OCI-M2 (cell line): Measurements from ENCODE around the gene STXBP5.
"Not testable (repeated sequence)": the region's sequence is repeated elsewhere in the genome, so short reads cannot be mapped to it uniquely, and the experiment has no call there.

ENCODE experiments used
- DNase-seq: peaks from one replicate; lab custom pipeline; 2025; ENCODE audit not compliant: unreplicated experiment; lab: John Stamatoyannopoulos, UW

The STXBP5 gene

DNA sequence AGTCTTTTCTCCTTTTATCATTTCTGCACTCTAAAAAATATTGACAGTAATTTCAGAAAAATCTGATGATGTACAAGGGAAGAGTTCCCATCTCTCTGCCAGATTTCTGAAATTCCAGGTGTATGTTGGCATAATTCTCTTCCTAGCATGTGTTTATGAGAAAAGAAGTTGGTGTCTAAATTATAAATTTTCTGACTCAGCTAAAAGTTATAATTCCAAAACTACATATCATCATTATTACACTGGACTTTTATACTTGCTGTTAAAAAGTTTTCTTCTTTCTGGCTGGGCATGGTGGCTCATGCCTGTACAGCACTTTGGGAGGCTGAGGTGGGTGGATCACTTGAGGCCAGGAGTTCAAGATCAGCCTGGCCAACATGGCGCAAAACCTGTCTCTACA is 168.6 kb downstream of the STXBP5 start:
- no peak for DNase-seq

DNA sequence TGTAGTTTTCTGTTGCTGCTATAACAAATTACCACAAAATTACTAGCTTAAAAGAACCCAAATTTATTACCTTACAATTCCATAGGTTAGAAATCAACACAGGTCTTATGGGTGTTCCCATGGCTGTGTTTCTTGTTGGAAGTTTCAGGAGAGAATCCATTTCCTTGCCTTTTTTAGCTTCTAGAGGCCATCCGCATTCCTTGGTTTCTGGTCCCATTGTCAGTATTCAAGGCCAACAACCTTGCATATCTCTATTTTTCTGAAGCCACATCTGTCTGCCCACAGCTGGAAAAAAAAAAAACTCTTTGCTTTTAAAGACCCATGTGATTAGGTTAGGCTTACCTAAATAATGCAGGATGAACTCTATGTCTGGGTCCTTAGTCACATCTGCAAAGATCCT is 174.6 kb downstream of the STXBP5 start:
- no peak for DNase-seq

GRCh38 chr6:147380841-147381240 is 176.6 kb downstream of the STXBP5 start:
- not testable (repeated sequence) for DNase-seq

- no peak for DNase-seq
Observed at GRCh38 chr6:147381712-147382111, 177.5 kb downstream of the STXBP5 start.

DNA sequence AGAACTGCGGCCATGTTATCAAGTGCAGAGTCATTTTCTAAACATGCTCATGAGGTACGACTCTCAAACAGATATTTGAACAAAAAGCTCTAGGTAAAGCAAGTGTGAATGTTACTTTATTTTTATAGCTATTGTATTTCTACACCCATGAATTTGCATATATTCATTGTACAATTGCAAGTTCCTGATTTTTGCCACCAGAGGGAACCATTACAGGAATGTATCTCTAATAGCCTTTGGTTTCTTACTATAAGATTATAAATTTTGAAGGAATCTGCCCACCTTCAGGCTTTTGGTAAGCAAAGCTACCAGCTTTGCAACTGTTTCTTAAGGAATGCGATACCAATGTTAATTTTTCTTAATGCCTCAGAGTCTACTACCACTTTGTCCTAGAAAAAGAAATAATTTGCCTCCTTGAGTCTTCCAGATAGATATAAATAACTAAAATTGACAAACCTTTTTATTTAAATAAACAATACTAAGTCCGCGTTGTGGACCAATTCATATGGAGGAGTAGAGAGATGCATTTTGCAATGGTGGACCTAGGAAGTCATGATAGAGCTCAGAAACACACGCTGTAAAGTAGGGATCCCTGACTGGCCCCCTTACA is 178.8 kb downstream of the STXBP5 start:
- no peak for DNase-seq

GRCh38 chr6:147384029-147384428 is 179.8 kb downstream of the STXBP5 start:
- no peak for DNase-seq

DNA sequence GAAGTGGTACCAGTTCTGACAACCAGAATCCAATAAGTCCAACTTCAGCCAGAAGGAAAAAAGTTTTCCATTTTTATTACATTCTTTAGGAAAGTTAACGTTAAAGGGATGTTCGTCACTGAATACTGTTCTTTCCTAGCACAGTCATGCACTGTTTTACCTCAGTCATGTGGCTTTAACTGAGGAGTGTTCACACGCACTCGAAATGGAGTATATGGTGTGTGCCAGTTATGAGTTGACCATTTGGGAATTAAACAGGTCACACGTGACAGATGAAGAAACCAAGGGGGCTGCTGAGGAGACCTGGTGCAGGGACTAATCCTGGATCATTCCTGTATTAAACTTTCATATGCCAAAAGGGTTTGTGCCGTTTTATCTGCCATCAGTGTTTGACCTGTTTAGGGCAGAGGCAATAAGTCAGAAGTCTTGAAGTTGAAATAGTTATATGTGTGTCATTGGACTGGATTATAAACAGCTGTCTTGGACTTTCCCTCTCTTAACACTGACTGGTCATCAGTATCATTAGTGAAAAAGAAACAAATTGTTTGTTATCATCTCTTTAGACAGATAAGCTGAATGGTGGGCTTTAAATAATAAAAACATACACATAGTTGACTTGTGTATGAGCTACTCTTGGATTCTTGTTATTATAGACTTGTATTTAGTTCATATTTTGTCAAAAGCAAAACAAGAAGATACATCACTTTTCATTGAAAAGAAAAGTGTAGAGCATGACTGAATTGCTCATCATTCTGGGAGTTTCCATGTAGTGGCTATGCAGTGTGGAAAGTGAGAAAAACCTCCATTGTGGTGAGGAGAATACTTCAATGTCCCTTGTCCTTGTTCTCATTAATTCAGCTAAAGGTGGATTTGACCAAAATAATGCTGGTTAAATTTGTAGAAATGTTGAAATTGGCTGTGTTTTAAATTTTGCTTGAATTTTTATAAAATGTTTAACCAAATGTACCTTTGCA is 180.8 kb downstream of the STXBP5 start:
- DNase-seq, result no peak

GRCh38 chr6:147389463-147389862 is 185.2 kb downstream of the STXBP5 start:
- no peak for DNase-seq

DNA sequence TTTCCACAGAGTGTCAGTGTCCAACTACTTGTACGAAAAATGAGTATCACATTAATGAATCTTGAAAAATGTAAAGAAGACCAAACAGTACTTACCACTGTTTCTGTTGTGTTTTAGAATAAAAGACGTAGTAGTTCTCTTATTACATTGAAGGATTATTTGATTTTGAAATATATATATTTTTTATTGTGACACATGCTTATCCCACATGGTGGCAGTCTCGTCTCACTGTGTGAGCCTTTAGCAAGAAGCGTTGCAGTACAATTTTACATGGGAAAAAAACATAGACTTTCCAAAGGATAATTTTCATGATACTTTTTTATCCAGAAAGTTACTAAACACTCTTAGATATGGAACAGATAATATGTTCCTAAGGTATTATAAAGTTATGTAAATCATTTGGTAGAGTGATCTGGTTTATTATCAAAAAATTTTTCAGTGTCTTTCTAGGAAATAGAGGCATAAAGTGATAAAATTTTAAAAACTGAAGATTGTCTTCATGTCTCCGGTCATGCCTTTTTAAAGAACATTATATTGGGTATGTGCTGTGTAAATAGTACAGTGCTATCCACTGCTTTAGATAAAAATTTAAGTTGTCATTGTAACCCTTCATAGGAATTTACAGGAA is 186.8 kb downstream of the STXBP5 start:
- no peak for DNase-seq

GRCh38 chr6:147392917-147393625 is 188.9 kb downstream of the STXBP5 start:
- no peak for DNase-seq

- DNase-seq, result no peak
Observed at GRCh38 chr6:147395158-147395557, 190.9 kb downstream of the STXBP5 start.

DNA sequence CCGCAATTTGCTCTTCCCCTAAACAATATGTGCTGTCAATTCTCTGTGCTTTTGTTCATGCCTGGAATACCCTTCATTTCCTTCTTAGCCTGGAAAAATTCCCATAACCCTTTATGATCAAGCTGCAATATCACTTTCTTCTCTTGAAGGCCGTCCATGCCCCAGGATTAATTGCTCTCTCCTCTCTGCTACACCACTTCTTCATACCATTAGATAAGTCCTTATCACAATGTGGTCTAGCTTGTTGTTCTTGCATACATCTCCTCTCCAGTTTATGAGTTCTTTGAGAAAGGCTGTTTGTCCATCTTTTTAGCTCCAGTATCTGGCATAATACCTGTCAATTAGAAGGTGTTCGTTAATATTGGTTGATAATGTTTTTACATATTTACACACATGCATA is 193.1 kb downstream of the STXBP5 start:
- no peak for DNase-seq

DNA sequence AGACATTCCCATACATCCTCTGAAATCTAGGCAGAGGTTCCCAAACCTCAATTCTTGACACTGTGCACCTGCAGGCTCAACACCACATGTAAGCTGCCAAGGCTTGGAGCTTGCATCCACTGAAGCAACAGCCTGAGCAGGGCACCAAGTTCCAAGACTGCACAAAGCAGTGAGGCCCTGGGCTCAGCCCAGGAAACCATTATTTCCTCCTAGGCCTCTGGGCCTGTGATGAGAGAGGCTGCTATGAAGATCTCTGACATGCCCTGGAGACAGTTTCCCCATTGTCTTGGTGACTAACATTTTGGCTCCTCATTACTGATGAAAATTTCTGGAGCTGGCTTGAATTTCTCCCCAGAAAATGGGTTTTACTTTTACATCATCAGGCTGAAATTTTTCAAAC is 196.8 kb downstream of the STXBP5 start:
- DNase-seq, result no peak

DNA sequence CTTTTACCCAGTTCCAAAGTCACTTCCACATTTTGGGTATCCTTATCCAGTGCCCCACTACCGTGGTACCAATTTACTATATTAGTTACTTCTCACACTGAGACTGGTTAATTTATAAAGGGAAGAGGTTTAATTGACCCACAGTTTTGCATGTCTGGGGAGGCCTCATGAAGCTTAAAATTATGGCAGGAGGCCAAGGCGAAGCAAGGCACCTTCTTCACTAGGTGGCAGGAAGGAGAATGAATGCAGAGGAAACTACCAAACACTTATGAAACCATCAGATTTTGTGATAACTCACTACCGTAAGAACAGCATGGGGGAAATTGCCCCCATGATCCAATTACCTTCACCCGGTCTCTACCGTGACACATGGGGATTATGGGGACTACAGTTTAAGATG is 197.6 kb downstream of the STXBP5 start:
- DNase-seq, result no peak

DNA sequence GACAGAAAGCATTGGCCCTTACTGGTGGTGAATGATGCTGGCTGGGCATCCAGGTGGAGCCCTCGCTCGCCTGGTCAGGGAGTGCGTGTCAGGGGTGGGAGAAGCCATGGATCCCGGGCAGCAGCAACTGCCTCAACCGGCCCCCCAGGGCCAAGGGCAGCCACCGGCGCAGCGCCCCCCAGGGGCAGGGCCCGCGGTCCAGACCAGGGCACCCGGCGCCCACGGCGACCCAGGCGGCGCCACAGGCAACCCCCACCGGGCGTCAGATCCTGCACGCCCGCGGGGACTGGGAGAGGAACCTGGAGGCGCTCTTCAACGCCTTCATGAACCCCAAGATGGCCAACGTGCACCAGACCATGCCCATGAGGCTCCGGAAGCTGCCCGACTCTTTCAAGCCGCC is 202.6 kb downstream of the STXBP5 start:
- DNase-seq, result no peak

DNA sequence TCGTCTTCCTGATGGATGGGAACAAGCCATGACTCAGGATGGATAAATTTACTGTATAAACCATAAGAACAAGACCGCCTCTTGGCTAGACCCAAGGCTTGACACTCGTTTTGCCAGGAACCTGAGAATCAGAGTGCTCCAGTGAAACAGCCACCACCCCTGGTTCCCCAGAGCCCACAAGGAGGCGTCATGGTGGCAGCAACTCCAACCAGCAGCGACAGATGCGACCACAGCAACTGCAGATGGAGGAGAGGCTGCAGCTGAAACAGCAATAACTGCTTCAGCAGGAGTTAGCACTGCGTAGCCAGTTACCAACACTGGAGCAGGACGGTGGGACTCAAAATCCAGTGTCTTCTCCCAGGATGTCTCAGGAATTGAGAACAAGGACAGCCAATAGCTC is 203.4 kb downstream of the STXBP5 start:
- no peak for DNase-seq

DNA sequence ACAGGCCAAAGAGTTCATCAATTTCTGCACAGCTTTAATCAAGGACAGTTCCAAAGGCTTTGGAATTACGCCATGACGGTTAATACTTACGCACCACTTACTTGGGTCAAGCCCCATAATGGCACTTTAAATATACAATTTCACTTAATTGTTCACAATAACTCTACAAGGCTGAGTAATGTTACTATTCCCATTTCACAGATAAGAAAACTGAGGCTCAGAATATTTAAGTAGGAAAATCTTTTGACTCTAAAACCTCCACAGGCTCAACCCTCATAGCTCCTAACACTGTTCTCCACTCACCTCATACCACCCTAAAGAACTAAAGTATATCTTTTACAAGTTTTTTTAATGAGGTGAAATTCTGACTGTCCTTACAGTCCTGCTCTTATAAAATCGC is 212.4 kb downstream of the STXBP5 start:
- no peak for DNase-seq

DNA sequence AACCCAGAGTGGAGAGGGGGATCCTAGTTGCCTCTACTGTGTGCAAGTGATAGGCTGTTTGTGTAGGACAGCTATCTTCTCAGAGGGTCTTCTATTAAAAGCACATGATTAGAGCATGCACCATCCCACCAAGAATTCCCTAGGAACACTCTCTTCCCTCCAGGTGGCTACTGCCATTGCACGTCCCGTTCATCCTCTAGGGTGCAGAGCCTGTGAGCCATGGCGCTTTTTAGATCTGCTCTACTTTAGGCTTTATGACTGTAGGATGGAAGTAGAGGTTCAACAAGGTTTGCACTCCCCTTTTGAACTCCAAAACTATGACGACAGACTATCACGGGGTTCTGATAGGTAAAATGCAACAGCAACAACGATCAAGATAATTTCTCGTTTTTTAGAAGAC is 213.7 kb downstream of the STXBP5 start:
- DNase-seq, result no peak

DNA sequence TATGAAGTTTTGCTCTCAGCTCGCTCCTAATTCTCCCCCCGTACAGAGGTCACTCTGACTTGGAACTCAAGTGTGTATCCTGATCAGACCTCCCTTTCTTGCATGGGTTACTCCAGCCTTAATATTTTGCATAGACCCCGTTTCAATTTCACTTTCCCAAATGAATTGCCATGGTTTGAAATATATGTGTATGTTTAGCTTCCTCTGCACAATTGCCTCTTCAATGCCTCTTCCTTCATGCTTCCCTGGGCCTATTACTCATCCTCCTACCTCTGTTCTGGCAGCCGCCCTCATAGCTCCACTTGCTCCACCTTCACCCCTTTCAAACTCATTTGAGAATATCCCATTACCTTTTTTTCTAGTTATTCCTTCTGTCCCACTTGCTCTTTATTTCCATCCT is 214.3 kb downstream of the STXBP5 start:
- no peak for DNase-seq

DNA sequence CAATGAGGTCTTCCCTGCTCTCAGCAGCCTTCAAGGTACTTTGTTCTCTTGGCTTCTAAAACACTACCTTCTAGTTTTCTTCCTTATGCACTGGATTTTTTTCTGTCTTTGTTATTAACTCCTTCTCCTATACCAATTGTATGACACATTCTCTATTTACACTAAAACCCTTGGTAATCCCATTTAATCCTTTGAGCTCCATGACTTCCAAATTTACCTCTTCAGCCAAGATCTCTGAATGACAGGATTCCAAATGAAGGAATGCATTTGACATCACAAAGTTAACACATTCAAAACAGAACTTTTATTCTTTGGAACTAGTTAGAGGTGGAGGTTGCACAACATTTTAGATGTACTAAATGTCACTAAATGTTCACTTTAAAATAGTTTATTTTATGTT is 217.7 kb downstream of the STXBP5 start:
- no peak for DNase-seq

GRCh38 chr6:147423111-147423510 is 218.9 kb downstream of the STXBP5 start:
- no peak for DNase-seq
